ENCODE data around the gene CROCC2. TPM values are rescaled to one million over a fixed set of nuclear protein-coding genes. Genes with fewer than 3 reads are reported as not detected.
A peak's percentile ranks its signal among the peaks of the same experiment; 100 is the strongest.

Gene CROCC2
- total and polyA plus RNA-seq, 2 of the 13 experiments (the other 11 are each of a cell fraction or from before 2014, with no cell fraction given): not detected

GRCh38 chr2:240857039-240858008, 48.8 kb upstream of the CROCC2 start (continued):
- TF ChIP-seq AHDC1 (CRISPR knock-in tag; IDR thresholded peaks at IDR 0.05; ENCODE audit: borderline replicate concordance) (peak; percentile 89), HNRNPK (IDR thresholded peaks at IDR 0.05; ENCODE audit: low read depth, low read length, poor library complexity, severe bottlenecking) (no peak), CHCHD3 (CRISPR knock-in tag; IDR thresholded peaks at IDR 0.05) (no peak), POLR2AphosphoS2 (IDR thresholded peaks at IDR 0.05; ENCODE audit: low read depth, low read length) (no peak), LRRFIP1 (CRISPR knock-in tag; conservative IDR thresholded peaks at IDR 0.05) (peak; percentile 13; the same call in 1 of the 2 replicates), NCOA1 (CRISPR knock-in tag; IDR thresholded peaks at IDR 0.05) (no peak; the same call in 1 of the 2 replicates), TP53 (CRISPR knock-in tag; conservative IDR thresholded peaks at IDR 0.05) (no peak), ZBTB3 (CRISPR knock-in tag; IDR thresholded peaks at IDR 0.05; ENCODE audit: borderline replicate concordance, low read depth) (no peak), FOXM1 (CRISPR knock-in tag; IDR thresholded peaks at IDR 0.05) (no peak; the same call in 1 of the 2 replicates), ZNF460 (CRISPR knock-in tag; IDR thresholded peaks at IDR 0.05; ENCODE audit: borderline replicate concordance) (peak; percentile 71; the same call in 1 of the 2 replicates)
- TF ChIP-seq, protein P1, sequence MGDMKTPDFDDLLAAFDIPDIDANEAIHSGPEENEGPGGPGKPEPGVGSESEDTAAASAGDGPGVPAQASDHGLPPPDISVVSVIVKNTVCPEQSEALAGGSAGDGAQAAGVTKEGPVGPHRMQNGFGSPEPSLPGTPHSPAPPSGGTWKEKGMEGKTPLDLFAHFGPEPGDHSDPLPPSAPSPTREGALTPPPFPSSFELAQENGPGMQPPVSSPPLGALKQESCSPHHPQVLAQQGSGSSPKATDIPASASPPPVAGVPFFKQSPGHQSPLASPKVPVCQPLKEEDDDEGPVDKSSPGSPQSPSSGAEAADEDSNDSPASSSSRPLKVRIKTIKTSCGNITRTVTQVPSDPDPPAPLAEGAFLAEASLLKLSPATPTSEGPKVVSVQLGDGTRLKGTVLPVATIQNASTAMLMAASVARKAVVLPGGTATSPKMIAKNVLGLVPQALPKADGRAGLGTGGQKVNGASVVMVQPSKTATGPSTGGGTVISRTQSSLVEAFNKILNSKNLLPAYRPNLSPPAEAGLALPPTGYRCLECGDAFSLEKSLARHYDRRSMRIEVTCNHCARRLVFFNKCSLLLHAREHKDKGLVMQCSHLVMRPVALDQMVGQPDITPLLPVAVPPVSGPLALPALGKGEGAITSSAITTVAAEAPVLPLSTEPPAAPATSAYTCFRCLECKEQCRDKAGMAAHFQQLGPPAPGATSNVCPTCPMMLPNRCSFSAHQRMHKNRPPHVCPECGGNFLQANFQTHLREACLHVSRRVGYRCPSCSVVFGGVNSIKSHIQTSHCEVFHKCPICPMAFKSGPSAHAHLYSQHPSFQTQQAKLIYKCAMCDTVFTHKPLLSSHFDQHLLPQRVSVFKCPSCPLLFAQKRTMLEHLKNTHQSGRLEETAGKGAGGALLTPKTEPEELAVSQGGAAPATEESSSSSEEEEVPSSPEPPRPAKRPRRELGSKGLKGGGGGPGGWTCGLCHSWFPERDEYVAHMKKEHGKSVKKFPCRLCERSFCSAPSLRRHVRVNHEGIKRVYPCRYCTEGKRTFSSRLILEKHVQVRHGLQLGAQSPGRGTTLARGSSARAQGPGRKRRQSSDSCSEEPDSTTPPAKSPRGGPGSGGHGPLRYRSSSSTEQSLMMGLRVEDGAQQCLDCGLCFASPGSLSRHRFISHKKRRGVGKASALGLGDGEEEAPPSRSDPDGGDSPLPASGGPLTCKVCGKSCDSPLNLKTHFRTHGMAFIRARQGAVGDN (CRISPR knock-in tag; IDR thresholded peaks at IDR 0.05): peak; percentile 99
- TF ChIP-seq, protein P2, sequence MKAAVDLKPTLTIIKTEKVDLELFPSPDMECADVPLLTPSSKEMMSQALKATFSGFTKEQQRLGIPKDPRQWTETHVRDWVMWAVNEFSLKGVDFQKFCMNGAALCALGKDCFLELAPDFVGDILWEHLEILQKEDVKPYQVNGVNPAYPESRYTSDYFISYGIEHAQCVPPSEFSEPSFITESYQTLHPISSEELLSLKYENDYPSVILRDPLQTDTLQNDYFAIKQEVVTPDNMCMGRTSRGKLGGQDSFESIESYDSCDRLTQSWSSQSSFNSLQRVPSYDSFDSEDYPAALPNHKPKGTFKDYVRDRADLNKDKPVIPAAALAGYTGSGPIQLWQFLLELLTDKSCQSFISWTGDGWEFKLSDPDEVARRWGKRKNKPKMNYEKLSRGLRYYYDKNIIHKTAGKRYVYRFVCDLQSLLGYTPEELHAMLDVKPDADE (CRISPR knock-in tag; IDR thresholded peaks at IDR 0.05): 0 out of 2 replicates have a peak, but pooled peaks have one; percentile 36

Data from HepG2 (cell line).